Stimulated activated CD8-positive, alpha-beta memory T cell treated with anti-CD3 and anti-CD28 coated beads, Interleukin-15, amount 100 ng/mL, for 1 hour (primary cell): ENCODE results near the gene DUSP28.
"Not testable (repeated sequence)": the region's sequence is repeated elsewhere in the genome, so short reads cannot be mapped to it uniquely, and the experiment has no call there.

Source experiments
- DNase-seq: peaks from one replicate; pipeline ENCODE4 v3.0.0-alpha.2; 2020; ENCODE audit warnings: low read depth

The DUSP28 gene

GRCh38 chr2:240527153-240527750 is 32.9 kb upstream of the DUSP28 start:
- no peak for DNase-seq

GRCh38 chr2:240528406-240529040 is 31.6 kb upstream of the DUSP28 start:
- DNase-seq, result no peak

DNA sequence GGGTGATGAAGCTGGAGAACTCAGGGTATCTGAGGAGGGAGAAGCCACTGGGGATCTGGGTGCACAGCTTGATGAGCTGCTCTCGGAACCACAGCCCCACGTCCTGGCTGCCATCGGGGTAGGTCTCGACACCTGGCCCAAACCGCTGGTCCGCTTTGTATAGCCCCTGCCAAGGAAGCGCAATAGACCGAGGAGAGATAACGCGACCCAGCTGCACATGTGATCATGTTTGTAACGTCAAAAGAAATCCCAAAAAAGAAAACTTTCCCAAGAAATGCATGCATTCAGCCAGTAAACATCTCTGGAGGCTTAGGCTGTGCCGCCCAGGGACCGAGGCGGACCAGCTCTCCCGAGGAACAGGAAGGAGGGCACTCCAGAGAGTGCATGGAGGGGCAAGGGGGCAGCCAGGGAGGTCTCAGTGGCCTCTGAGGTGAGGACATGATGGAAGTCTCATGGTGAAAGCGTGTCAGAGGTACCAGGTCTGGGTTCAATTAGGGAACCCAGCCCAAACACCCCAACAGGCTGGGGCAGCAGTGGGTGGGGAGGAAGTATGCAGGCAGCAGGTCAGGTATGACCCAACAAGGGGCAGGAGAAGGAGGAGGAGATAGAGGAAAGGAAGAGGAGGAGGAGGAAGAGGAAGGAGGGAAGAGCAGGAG is 30.7 kb upstream of the DUSP28 start:
- DNase-seq, result no peak

- no peak for DNase-seq
Measured at GRCh38 chr2:240530181-240530580, 30.0 kb upstream of the DUSP28 start.

DNA sequence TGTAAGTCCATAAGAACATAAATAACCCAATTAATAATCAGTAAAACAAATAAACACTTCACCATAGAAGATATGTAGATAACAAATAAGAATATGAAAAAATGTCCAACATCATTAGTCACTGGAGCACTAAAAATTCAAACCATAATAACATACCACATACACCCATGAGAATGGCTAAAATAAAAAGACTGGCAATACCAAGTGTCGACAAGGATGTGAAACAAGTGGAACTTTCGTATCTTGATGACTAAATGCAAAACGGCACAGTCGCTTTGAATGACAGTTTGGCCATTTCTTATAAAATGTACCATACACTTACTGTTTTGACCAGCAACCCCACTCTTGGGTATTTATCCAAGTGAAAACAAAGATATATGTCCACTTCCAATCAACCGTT is 29.1 kb upstream of the DUSP28 start:
- DNase-seq, result no peak

GRCh38 chr2:240532031-240532775 is 28.0 kb upstream of the DUSP28 start:
- DNase-seq, result no peak

DNA sequence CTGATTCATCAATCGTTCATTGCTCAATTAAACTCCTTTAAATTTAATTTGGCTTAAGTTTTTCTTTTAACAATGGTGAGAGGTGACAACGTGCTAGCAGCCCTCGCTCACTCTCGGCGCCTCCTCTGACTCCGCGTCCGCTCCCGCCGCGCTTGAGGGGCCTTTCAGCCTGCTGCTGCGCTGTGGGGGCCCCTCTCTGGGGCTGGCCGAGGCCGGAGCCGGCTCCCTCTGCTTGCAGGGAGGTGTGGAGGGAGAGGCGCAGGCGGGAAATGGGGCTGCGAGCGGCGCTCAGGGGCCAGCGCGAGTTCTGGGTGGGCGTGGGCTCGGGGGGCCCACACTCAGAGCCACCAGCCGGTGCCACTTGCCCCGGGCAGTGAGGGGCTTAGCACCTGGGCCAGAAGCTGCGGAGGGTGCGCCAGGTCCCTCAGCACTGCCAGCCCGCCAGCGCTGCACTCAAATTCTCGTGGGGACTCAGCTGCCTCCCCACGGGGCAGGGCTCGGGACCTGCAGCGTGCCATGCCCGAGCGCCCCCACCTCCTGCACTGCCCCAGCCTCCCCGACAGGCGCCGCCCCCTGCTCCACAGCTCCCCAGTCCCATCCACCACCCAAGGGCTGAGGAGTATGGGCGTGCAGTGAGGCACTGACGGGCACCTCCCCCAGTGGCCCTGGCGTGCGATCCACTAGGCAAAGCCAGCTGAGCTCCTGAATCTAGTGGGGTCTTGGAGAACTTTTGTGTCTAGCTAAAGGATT is 22.0 kb upstream of the DUSP28 start:
- DNase-seq, result no peak

DNA sequence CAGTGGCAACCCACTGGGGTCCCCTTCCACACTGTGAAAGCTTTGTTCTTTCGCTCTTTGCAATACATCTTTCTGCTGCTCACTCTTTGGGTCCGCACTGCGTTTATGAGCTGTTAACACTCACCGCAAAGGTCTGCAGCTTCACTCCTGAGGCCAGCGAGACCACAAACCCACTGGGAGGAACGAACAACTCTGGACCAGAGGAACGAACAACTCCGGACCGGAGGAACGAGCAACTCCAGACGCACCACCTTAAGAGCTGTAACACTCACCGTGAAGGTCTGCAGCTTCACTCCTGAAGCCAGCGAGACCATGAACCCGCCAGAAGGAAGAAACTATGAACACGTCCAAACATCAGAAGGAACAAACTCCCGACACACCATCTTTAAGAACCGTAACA is 21.1 kb upstream of the DUSP28 start:
- DNase-seq, result not testable (repeated sequence)

GRCh38 chr2:240539906-240540305 is 20.3 kb upstream of the DUSP28 start:
- no peak for DNase-seq

- no peak for DNase-seq
Measured at GRCh38 chr2:240551288-240551687, 8.9 kb upstream of the DUSP28 start.

GRCh38 chr2:240551811-240552210 is 8.3 kb upstream of the DUSP28 start:
- DNase-seq, result no peak

DNA sequence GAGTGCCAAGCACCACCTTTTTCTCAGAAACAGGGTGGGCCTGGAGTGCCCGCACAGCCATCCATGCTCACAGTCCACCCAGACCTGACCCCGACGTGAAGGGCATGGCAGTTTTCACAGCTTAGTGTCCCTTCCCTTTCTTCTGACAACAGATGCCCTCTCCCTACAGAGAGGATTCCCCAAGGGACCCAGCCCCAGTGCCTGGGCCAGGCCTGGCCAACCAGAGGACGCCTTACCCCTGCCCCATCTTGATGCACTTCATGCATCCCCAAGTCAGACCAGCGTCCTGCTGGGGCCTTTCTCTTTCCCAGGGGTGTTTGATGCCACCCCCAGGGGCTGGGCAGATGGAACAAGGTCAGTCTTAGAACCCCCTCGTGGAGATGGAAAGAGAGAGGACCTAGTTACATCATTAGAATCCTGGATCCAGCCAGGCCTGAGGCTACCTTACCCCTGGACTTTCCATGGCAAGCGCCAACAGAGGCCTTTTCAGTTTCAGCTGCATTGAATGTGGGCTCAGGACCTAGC is 6.1 kb upstream of the DUSP28 start:
- no peak for DNase-seq

- DNase-seq, result no peak
Measured at GRCh38 chr2:240554767-240555493, 5.2 kb upstream of the DUSP28 start.

DNA sequence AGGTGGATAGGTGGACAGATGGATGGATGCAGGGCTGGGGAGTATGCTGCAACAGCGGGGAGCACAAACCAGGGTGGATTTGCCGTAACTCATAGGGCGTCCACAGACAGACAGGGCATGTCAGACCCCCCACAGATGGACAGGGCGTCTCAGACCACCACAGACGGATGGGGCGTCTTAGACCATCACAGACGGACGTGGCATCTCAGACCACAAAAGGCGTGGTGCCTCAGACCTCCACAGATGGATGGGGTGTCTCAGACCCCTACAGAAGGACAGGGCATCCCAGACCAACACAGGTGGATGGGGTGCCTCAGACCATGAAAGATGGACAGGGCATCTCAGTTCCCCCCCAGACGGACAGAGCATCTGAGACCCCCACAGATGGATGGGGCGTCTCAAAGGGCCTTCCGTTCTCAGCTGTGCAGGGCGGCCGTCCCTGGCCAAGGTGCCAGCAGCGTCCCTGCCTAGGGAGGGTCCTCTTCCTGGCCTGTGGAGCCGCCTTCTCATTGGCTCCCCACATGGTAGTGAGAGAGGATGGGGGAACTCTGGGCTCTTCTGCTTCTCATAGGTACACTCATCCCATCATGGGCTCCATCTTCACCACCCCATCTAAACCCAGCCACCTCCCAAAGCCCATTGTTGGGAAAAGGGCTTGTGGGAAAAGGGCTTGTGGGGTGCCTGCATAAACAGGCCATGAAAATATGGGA is 4.5 kb upstream of the DUSP28 start:
- no peak for DNase-seq

- no peak for DNase-seq
Measured at GRCh38 chr2:240556553-240557100, 3.5 kb upstream of the DUSP28 start.

DNA sequence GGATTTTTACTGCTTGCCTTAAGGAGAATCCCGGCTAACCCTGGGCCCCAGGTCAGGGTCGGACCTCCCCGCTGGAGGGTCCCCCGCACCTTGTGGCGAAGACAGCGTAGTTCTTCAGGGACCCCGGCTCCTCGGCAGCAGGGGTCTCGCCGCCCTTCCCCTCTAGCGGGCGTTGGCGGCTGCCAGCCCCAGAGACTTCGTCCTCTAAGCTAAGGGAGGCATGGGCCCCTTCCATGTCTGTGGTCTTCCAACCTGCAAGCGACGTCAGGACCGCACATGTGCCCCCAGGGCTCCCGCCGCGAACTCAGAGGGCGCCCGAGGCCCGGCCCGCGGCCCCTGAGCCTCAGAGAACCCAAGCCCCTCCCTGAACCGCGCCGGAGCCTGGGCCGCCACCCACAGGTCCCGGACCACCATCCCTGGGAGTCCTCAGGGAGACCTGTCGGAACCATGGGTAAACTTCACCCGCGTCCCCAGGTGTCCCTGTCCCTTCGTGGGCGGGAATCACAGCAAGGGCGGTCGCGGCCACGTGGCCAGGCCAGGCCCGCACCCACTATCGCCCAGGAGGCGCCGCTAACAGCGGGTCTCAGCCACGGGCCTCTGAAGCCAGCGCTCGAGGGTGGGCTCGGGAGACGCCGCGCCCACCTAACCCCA is 2.9 kb upstream of the DUSP28 start:
- DNase-seq, result no peak

DNA sequence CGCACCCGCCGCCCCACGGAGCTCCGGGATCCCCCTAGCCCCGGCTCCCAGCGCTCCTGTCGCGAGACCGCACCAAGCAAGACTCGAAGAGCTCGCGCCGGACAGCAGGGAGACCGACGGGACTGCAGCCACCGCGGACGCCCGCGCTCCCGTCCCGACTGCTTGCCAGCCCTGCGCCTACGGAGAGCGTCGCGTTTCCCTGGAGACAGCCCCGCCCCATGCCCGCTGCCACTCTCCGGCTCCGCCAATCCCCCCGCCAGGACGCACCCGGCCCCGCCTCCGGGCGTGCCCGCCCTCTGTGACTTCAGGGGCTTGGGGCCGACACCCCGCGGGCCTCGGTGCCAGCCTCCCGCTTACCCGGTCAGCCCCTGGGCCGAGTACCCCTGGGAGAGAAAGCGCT is 2.3 kb upstream of the DUSP28 start, which contains the start of gene ANKMY1:
Gene ANKMY1, minus strand, starts transcription at position 181 of the 400 bp plus-strand sequence. CDS start 653 bp downstream, outside the sequence.
- no peak for DNase-seq

- no peak for DNase-seq
Measured at GRCh38 chr2:240558236-240558761, 1.9 kb upstream of the DUSP28 start.

DNA sequence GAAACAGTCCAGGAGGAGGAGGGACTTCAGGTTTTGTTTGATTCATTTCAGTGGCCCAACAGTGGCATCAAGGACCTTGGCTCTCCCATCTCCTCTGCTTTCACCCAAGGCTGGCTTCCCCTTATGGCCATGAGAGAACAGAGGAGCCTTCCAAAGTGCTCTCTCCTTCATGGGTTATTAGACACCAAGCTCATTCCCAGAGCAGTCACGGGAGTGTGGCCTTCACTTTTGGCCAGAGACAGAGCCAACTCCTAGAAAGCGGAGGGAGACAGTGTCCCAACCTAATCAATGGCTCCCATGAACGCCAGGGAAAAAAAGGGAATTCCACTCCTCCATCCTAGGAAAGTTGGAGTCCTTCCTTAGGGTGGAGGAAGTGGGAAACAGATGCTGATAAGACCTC is 871 bp upstream of the DUSP28 start:
- DNase-seq, result no peak
